H1 (cell line): ENCODE data around the gene CGRRF1. TPM values are rescaled to one million over a fixed set of nuclear protein-coding genes. Genes with fewer than 3 reads are reported as not detected.

ENCODE experiments used
- FOSL1 ChIP-seq: IDR thresholded peaks from 2 replicates; pipeline ENCODE4 v1.6.1; 2011; ENCODE audit warnings: mild to moderate bottlenecking, low read depth, low read length, moderate library complexity; ENCODE audit not compliant: insufficient read depth
- polyA plus RNA-seq, 7 experiments: library from polyadenylated mRNA; depleted of rRNA in 3 of 7; stranded (reverse) in 5 of 7; unstranded in 2 of 7; fragments of >200 nt in 5 of 7; fragments of 200-250 nt in 2 of 7; gene quantifications; 1 replicate in 5 of 7; 2 replicates in 1 of 7; 4 replicates in 1 of 7; pipeline versions ENCODE4 v1.2.1 to v1.2.3, GENCODE V29; 2011 to 2013; ENCODE audit warnings: missing spikeins in 2 of 7, mixed read lengths in 2 of 7
- total RNA-seq: library from RNA; stranded (reverse); fragmentation: NEBNext Ultra II Directional; extraction: Animal tissue kit (Norgen Biotek cat#: 25700); gene quantifications from 2 replicates; pipeline ENCODE4 v1.2.1, GENCODE V29; 2021

CGRRF1 gene
- total and polyA plus RNA-seq, 2 of the 8 experiments (the other 6 are each of a cell fraction or from before 2014, with no cell fraction given), result 7.4 to 20.2 TPM

DNA sequence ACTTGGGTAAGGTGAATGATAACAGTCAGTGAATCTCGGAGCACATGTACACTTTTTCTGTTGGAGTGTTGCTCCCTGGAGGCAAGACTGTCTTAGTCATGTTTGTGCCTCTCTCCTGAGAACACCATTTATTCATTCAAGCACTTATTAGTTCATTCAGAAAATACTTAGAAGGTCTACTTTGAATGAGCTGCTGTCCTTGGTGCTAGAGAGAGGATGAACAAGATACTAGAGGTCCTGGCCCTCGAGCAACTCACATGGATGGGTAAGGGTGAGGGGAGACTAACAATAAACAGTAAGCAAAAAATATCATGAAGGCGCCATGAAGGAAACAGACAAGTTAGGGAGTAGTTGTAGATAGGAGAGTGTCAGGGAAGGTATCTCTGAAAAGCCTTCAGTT, 40.2 kb downstream of the CGRRF1 start (continued):
- TF ChIP-seq FOSL1, result no peak
